Keratinocyte (primary cell): Measurements from ENCODE around the gene COASY. TPM values are rescaled to one million over a fixed set of nuclear protein-coding genes. Genes with fewer than 3 reads are reported as not detected.

Experiments used
- DNase-seq: peaks from one replicate; pipeline ENCODE4 v3.0.0-alpha.2; 2011; ENCODE audit warnings: low read depth, missing footprints, low spot score
- FAIRE-seq: peaks from 2 replicates; lab custom pipeline; 2011; peaks lifted over from hg19 to GRCh38; lab: Jason Lieb, UNC
- H2AFZ ChIP-seq: 2 replicates; pipeline ENCODE4 v1.6.0; 2012; ENCODE audit warnings: low read length, control low read depth, inconsistent platforms; ENCODE audit not compliant: control insufficient read depth
- H3K27ac ChIP-seq: 2 replicates; pipeline ENCODE4 v1.5.1; 2011; ENCODE audit warnings: low read length; ENCODE audit not compliant: control insufficient read depth, insufficient read depth
- H3K27me3 ChIP-seq: 3 replicates; pipeline ENCODE4 v1.6.0; 2011; ENCODE audit warnings: low read length; ENCODE audit not compliant: control insufficient read depth, insufficient read depth; ENCODE audit errors: extremely low read depth
- H3K36me3 ChIP-seq, 2 experiments: 2 replicates in 1 of 2; 3 replicates in 1 of 2; pipeline ENCODE4 v1.5.1; 2011; ENCODE audit warnings: low read length in 2 of 2, mild to moderate bottlenecking in 1 of 2; ENCODE audit not compliant: control insufficient read depth in 2 of 2, insufficient read depth in 2 of 2; ENCODE audit errors: extremely low read depth in 1 of 2
- H3K4me1 ChIP-seq: 3 replicates; pipeline ENCODE4 v1.5.1; 2011; ENCODE audit warnings: low read length; ENCODE audit not compliant: control insufficient read depth, insufficient read depth; ENCODE audit errors: extremely low read depth
- H3K4me2 ChIP-seq: 3 replicates; pipeline ENCODE4 v1.6.0; 2011; ENCODE audit warnings: low read depth, low read length; ENCODE audit not compliant: control insufficient read depth, insufficient read depth; ENCODE audit errors: extremely low read depth
- H3K4me3 ChIP-seq, 3 experiments: fragments of 200-600 bp in 1 of 3; sonication (generic) in 1 of 3; 2 replicates in 2 of 3; 3 replicates in 1 of 3; pipeline ENCODE4 v1.5.1; 2011 to 2016; ENCODE audit warnings: low read length in 3 of 3, mild to moderate bottlenecking in 3 of 3, control low read depth in 2 of 3, inconsistent platforms in 1 of 3, low read depth in 1 of 3, mixed read lengths in 1 of 3, mixed run types in 1 of 3, moderate library complexity in 1 of 3; ENCODE audit not compliant: control insufficient read depth in 2 of 3, insufficient read depth in 2 of 3; ENCODE audit errors: extremely low read depth in 1 of 3
- H3K79me2 ChIP-seq: 2 replicates; pipeline ENCODE4 v1.6.0; 2012; ENCODE audit warnings: low read length; ENCODE audit not compliant: control insufficient read depth, insufficient read depth
- H3K9ac ChIP-seq: 3 replicates; pipeline ENCODE4 v1.6.0; 2011; ENCODE audit warnings: low read length; ENCODE audit not compliant: control insufficient read depth, insufficient read depth; ENCODE audit errors: extremely low read depth
- H3K9me1 ChIP-seq: 3 replicates; pipeline ENCODE4 v1.6.0; 2011; ENCODE audit warnings: low read length; ENCODE audit not compliant: control insufficient read depth, insufficient read depth; ENCODE audit errors: extremely low read depth
- H3K9me3 ChIP-seq: 2 replicates; pipeline ENCODE4 v1.5.1; 2012; ENCODE audit warnings: low read depth, low read length; ENCODE audit not compliant: control insufficient read depth
- H4K20me1 ChIP-seq: 3 replicates; pipeline ENCODE4 v1.6.0; 2011; ENCODE audit warnings: low read length; ENCODE audit not compliant: control insufficient read depth, insufficient read depth; ENCODE audit errors: extremely low read depth
- EZH2 ChIP-seq: IDR thresholded peaks from one replicate; pipeline ENCODE4 v1.6.1; 2012; ENCODE audit warnings: inconsistent platforms, mild to moderate bottlenecking, low read length, moderate library complexity
- dilution Hi-C: fragments of 300-500 bp; cut with MboI; formaldehyde crosslinking; loops from one replicate; pipeline ENCODE4 v1.7.0; 2020; ENCODE audit warnings: low sequenced_read_pairs; ENCODE audit not compliant: extremely low pct_ligation_motif_present
- polyA plus RNA-seq, 5 experiments: library from polyadenylated mRNA; depleted of rRNA in 3 of 5; stranded (reverse) in 3 of 5; stranded (forward) in 1 of 5; unstranded in 1 of 5; fragments of >200 nt; gene quantifications; 1 replicate in 1 of 5; 2 replicates in 3 of 5; 3 replicates in 1 of 5; pipeline versions ENCODE4 v1.2.1 to v1.2.3, GENCODE V29; 2011 to 2012; ENCODE audit warnings: missing spikeins in 2 of 5, low read depth in 1 of 5, low replicate concordance in 1 of 5
- TF ChIP-seq, protein P1 (sequence below), 3 experiments: IDR thresholded peaks in 1 of 3; conservative IDR thresholded peaks in 1 of 3; optimal IDR thresholded peaks in 1 of 3; 2 replicates in 2 of 3; 3 replicates in 1 of 3; pipeline versions ENCODE3 to v1.5.1; 2011; ENCODE audit warnings: low read length in 3 of 3, mild to moderate bottlenecking in 3 of 3, moderate library complexity in 2 of 3, control low read depth in 1 of 3, inconsistent platforms in 1 of 3; ENCODE audit not compliant: insufficient read depth in 2 of 3; ENCODE audit errors: extremely low read depth in 1 of 3

COASY gene
- polyA plus RNA-seq, 1 donor (not counting 4 experiments of a cell fraction or from before 2014, with no cell fraction given) = 26.2 TPM

DNA sequence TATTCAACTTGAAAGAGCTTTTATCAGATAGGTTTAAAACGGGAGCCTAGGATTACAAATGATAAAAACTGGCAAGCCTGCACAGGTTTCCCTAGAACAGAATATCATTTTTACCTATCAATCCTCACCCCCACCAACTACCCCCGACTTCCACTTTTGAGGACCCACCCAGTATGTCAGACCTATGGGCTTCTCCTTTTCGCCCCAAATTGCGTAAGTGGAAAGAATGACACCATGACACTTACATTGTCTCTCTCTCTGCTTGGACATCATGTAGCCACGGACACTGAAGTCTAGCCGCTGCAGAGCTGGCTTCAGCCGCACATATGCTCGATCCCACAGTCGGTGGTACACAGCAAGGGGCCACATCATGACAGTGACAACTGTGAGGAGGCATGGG, 22.9 kb downstream of the COASY start:
- H3K79me2 ChIP-seq = no peaks in the 10 kb centered on the region
- no peak overlapping the region for H3K9ac ChIP-seq
- TF ChIP-seq, protein P1, sequence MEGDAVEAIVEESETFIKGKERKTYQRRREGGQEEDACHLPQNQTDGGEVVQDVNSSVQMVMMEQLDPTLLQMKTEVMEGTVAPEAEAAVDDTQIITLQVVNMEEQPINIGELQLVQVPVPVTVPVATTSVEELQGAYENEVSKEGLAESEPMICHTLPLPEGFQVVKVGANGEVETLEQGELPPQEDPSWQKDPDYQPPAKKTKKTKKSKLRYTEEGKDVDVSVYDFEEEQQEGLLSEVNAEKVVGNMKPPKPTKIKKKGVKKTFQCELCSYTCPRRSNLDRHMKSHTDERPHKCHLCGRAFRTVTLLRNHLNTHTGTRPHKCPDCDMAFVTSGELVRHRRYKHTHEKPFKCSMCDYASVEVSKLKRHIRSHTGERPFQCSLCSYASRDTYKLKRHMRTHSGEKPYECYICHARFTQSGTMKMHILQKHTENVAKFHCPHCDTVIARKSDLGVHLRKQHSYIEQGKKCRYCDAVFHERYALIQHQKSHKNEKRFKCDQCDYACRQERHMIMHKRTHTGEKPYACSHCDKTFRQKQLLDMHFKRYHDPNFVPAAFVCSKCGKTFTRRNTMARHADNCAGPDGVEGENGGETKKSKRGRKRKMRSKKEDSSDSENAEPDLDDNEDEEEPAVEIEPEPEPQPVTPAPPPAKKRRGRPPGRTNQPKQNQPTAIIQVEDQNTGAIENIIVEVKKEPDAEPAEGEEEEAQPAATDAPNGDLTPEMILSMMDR (optimal IDR thresholded peaks at IDR 0.05 in 1 of 3, IDR thresholded peaks at IDR 0.05 in 1 of 3, conservative IDR thresholded peaks at IDR 0.05 in 1 of 3; ENCODE audit: extremely low read depth in 1 of 3, insufficient read depth in 2 of 3, low read length in 3 of 3) = no peak
- H3K9me1 ChIP-seq = peaks cover 4% of the 10 kb centered on the region
- no peak overlapping the region for H3K4me2 ChIP-seq
- H3K36me3 ChIP-seq = peaks cover 36 to 50% of the 10 kb centered on the region in 2 experiments
- dilution Hi-C loops = no loop called here
- no peak overlapping the region for H3K4me3 ChIP-seq
- FAIRE-seq = no peak
- peaks cover 34% of the 10 kb centered on the region for H3K4me1 ChIP-seq
- no peaks in the 10 kb centered on the region for H4K20me1 ChIP-seq
- H3K27me3 ChIP-seq = no peaks in the 10 kb centered on the region
- H3K9me3 ChIP-seq = no peaks in the 10 kb centered on the region
- DNase-seq = no peak
- no peak overlapping the region for H3K27ac ChIP-seq
- H2AFZ ChIP-seq = no peak overlapping the region

DNA sequence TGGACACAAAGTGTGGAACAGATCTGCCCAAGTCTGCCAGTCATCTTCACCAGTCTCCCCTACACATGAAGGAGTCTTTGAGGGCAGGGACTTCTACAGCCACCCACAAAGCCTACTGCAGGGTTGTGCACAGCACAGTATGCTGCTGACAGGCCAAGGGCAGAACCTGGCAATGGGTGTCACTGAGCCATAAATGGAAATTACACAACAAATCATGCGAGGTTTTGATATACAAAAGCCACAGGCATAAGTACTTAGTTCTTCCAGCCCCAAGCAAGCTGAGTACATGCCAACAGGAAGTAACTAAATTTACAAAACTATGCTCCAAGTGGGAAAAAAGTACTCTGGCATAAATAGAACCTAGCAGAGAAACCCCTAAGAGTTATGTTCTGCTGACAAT, 23.4 kb downstream of the COASY start:
- H3K9ac ChIP-seq = no peak overlapping the region
- FAIRE-seq = no peak
- no peak overlapping the region for H3K27ac ChIP-seq
- H3K27me3 ChIP-seq = no peaks in the 10 kb centered on the region
- no peaks in the 10 kb centered on the region for H3K9me3 ChIP-seq
- H3K9me1 ChIP-seq = peaks cover 4% of the 10 kb centered on the region
- dilution Hi-C loops = no loop called here
- H3K79me2 ChIP-seq = no peaks in the 10 kb centered on the region
- no peak overlapping the region for H3K4me3 ChIP-seq
- no peak for DNase-seq
- H4K20me1 ChIP-seq = no peaks in the 10 kb centered on the region
- TF ChIP-seq, protein P1 (optimal IDR thresholded peaks at IDR 0.05 in 1 of 3, IDR thresholded peaks at IDR 0.05 in 1 of 3, conservative IDR thresholded peaks at IDR 0.05 in 1 of 3; ENCODE audit: extremely low read depth in 1 of 3, insufficient read depth in 2 of 3, low read length in 3 of 3) = no peak
- no peak for TF ChIP-seq EZH2
- H3K4me2 ChIP-seq = no peak overlapping the region
- H3K36me3 ChIP-seq = peaks cover 33 to 45% of the 10 kb centered on the region in 2 experiments
- H3K4me1 ChIP-seq = peaks cover 34% of the 10 kb centered on the region
- no peak overlapping the region for H2AFZ ChIP-seq
